HFF-Myc (cell line): ENCODE results near the gene CELSR3.

ENCODE experiments used
- DNase-seq: peaks from one replicate; pipeline ENCODE4 v3.0.0-alpha.2; 2011; ENCODE audit warnings: low read depth; ENCODE audit errors: extremely low read depth
- H3K4me3 ChIP-seq: replicated peaks from 2 replicates; pipeline ENCODE4 v1.5.1; 2011; ENCODE audit warnings: low read depth, mild to moderate bottlenecking, control low read depth, low read length
- TF ChIP-seq, protein P1 (sequence below): IDR thresholded peaks from 2 replicates; pipeline ENCODE4 v1.5.1; 2012; ENCODE audit warnings: mild to moderate bottlenecking, low read depth, low read length, control low read depth; ENCODE audit errors: missing control alignments

The CELSR3 gene

DNA sequence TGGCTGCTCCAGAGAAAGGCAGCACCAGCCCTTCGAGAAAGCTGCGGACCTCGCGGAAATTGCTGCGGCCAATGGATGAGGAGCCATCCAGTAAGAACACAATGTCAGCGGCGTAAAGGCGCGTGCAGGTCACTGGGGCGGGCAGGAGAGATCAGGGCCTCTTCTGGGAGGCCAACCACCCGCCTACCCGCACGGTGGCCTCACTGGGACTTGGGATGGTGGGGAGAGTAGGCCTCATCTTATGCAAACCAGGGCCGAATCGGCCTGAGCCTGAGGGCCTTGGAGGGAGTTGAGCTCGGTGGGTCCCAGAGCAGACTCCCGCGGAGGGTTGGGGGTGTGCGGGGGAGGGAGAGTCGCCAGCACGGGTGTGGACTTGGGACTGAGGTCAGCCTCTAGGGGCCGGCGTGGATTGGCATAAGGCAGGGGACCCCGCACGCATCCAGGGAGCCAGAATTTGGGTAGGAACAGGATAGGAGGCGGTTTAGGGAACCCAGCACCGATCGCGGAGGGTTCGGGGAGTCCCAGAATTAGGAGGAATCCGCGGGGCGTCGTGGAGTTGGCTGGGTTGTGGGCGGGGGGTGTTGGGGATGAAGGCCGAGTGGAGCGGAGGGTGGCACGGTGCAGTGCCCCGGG is 68.2 kb downstream of the CELSR3 start:
- H3K4me3 ChIP-seq: peak overlapping the region; percentile 56
- DNase-seq: peak; percentile 15

DNA sequence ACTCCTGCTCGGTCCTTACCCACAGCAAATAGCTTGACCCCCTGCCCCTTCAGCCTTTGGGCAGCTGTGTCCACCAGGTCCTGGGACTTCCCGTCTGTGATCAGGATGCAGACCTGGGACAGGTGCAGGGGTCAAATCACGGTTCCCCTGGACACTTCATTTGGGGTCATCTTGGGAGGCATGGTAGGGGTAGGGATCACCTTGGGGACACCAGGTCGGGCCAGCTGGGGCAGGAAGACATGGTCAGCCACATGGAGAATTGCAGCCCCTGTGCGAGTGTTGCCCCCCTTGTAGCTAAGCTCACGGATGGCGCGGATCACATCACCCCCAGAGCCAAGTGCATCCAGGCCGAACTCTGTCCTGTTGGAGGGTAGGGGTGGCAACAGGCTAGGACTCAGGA is 69.3 kb downstream of the CELSR3 start:
- peak overlapping the region; percentile 56 for H3K4me3 ChIP-seq
- DNase-seq: no peak
- TF ChIP-seq, protein P1, sequence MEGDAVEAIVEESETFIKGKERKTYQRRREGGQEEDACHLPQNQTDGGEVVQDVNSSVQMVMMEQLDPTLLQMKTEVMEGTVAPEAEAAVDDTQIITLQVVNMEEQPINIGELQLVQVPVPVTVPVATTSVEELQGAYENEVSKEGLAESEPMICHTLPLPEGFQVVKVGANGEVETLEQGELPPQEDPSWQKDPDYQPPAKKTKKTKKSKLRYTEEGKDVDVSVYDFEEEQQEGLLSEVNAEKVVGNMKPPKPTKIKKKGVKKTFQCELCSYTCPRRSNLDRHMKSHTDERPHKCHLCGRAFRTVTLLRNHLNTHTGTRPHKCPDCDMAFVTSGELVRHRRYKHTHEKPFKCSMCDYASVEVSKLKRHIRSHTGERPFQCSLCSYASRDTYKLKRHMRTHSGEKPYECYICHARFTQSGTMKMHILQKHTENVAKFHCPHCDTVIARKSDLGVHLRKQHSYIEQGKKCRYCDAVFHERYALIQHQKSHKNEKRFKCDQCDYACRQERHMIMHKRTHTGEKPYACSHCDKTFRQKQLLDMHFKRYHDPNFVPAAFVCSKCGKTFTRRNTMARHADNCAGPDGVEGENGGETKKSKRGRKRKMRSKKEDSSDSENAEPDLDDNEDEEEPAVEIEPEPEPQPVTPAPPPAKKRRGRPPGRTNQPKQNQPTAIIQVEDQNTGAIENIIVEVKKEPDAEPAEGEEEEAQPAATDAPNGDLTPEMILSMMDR: no peak

More for the DNA sequence above, 68.2 kb downstream of the CELSR3 start:
- TF ChIP-seq, protein P1: no peak

DNA sequence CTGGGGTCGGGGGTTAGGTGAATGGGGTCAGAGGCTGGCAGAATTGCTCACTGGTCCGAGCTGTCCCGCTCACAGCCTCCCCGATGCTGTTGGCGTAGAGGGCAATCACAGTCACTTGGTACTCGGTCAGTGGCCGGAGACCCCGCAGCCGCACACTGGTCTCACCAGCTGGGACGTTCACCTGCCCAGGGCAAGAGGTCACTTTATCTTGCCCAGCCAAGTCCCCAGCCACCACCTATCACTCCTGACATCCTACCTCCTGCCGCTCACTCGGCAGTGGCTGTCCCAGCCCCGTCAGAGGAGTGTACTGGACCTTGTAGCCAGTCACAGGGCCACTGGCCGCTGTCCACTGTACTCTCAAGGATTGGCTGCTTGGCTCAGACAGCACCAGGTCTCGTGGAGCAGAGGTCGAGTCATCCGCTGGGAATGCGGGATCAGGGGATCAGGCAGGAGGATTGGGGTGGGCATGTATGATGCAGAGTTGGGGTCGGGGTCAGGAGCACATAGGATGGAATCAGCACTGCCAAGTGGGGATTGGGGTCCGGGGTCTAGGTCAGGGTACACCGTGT is 70.1 kb downstream of the CELSR3 start:
- DNase-seq: no peak

DNA sequence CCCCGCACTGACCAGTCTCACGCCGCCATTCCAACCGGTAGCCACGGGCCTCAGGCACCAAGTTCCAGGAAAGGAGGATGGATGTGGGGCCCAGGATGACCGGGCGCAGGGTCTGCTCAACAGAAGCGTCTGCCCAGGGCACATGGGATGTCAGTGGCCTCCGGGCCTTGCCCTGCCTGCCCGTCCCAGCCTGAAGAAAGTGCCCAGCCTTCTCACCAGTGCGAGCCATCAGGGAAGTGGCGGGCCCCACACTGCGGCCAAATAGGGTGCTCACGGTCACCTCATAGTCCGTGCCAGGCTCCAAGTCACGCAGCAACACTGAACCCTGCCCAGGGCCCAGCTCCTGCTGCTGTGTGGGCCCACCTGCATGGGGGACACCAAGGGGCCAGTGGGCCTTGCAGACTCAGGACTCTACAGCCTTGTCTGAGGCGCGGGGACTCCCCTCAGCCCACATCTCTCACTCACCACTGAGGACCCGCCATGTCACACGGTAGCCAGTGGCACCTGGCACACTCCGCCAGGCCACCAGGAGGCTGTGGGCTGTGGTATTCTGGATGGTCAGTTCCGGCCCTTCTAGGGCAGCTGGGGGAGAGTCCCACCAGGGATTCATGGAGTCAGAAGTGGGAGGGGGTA is 70.7 kb downstream of the CELSR3 start:
- TF ChIP-seq, protein P1: no peak
- no peak for DNase-seq
- H3K4me3 ChIP-seq: no peak overlapping the region

More for the DNA sequence above, 70.1 kb downstream of the CELSR3 start:
- TF ChIP-seq, protein P1: no peak
- no peak overlapping the region for H3K4me3 ChIP-seq

DNA sequence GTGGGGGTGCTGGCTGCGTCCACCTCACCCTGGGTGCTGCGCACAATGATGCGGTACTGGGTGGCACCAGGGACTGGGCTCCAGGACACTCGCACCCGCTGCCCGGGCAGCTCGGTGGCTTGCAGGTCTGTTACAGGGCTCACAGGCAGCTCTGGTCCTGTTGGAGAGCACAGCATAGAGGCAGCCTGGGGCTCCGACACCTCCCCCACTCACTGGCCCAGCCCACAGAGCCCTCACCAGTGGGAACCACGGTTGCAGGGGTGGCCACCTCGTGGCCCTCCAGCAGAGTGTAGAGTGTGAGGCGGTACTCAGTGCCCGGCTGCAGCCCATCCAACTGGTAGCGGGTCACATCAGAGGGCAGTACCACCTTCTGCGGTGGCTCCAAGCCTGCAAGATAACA is 71.2 kb downstream of the CELSR3 start:
- TF ChIP-seq, protein P1: no peak
- no peak overlapping the region for H3K4me3 ChIP-seq
- no peak for DNase-seq

DNA sequence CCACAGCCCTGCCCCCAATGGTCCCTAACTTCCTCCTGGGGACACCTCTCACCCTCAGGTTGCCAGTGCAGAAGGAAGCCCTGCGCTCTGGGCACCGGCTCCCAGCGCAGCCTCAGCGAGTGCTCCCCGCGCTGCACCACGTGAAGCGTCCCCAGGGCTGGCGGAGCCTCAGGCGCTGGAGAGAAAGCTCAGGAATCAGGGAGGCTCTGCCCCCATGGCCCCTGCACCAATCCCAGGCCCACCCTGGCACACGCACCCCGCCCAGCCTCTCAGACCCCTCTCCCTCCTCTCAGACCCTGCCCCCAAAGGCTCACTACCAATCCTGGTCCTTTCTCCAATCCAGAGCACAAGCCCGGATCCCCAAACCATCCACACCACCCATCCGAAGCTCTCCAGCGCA is 74.5 kb downstream of the CELSR3 start:
- H3K4me3 ChIP-seq: no peak overlapping the region
- TF ChIP-seq, protein P1: no peak
- no peak for DNase-seq
